ENCODE results near the gene GMNN. TPM values are rescaled to one million over a fixed set of nuclear protein-coding genes. Genes with fewer than 3 reads are reported as not detected.

The GMNN gene
- polyA plus RNA-seq, 1 donor from 2014 or later = 13.8 TPM

DNA sequence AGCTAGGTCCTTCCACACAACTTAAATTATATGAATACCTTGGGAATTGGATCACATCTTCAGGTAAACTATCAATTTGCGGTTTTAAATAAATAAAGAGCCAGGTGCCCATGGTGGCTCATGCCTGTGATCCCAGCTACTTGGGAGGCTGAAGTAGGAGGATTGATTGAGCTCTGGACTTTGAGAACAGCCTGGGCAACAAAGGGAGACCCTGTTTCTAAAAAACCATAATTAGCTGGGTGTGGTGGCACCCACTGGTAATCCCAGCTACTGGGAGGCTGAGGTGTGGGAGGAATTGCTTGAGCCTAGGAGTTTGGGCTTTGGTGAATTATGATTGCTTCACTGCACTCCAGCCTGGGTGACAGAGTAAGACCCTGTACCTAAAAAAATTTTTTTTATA is 3.4 kb downstream of the GMNN start:
- no peaks in the 10 kb centered on the region for H4K20me1 ChIP-seq (ENCODE audit: insufficient read depth)
- no peaks in the 10 kb centered on the region for H3K36me3 ChIP-seq (ENCODE audit: insufficient read depth, low read length)
- H3K4me3 ChIP-seq (ENCODE audit: low read length) = no peak overlapping the region
- no peak for TF ChIP-seq RAD21 (conservative IDR thresholded peaks at IDR 0.05)
- TF ChIP-seq, protein P1, sequence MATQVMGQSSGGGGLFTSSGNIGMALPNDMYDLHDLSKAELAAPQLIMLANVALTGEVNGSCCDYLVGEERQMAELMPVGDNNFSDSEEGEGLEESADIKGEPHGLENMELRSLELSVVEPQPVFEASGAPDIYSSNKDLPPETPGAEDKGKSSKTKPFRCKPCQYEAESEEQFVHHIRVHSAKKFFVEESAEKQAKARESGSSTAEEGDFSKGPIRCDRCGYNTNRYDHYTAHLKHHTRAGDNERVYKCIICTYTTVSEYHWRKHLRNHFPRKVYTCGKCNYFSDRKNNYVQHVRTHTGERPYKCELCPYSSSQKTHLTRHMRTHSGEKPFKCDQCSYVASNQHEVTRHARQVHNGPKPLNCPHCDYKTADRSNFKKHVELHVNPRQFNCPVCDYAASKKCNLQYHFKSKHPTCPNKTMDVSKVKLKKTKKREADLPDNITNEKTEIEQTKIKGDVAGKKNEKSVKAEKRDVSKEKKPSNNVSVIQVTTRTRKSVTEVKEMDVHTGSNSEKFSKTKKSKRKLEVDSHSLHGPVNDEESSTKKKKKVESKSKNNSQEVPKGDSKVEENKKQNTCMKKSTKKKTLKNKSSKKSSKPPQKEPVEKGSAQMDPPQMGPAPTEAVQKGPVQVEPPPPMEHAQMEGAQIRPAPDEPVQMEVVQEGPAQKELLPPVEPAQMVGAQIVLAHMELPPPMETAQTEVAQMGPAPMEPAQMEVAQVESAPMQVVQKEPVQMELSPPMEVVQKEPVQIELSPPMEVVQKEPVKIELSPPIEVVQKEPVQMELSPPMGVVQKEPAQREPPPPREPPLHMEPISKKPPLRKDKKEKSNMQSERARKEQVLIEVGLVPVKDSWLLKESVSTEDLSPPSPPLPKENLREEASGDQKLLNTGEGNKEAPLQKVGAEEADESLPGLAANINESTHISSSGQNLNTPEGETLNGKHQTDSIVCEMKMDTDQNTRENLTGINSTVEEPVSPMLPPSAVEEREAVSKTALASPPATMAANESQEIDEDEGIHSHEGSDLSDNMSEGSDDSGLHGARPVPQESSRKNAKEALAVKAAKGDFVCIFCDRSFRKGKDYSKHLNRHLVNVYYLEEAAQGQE (IDR thresholded peaks at IDR 0.05; ENCODE audit: borderline replicate concordance) = no peak
- no peak for TF ChIP-seq SMC3 (conservative IDR thresholded peaks at IDR 0.05; ENCODE audit: poor library complexity)
- TF ChIP-seq, protein P2, sequence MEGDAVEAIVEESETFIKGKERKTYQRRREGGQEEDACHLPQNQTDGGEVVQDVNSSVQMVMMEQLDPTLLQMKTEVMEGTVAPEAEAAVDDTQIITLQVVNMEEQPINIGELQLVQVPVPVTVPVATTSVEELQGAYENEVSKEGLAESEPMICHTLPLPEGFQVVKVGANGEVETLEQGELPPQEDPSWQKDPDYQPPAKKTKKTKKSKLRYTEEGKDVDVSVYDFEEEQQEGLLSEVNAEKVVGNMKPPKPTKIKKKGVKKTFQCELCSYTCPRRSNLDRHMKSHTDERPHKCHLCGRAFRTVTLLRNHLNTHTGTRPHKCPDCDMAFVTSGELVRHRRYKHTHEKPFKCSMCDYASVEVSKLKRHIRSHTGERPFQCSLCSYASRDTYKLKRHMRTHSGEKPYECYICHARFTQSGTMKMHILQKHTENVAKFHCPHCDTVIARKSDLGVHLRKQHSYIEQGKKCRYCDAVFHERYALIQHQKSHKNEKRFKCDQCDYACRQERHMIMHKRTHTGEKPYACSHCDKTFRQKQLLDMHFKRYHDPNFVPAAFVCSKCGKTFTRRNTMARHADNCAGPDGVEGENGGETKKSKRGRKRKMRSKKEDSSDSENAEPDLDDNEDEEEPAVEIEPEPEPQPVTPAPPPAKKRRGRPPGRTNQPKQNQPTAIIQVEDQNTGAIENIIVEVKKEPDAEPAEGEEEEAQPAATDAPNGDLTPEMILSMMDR (IDR thresholded peaks at IDR 0.05; ENCODE audit: poor library complexity, severe bottlenecking) = no peak
- TF ChIP-seq TAF1 (IDR thresholded peaks at IDR 0.05; ENCODE audit: low read depth) = no peak
- TF ChIP-seq MXI1 (conservative IDR thresholded peaks at IDR 0.05; ENCODE audit: poor library complexity, severe bottlenecking) = no peak
- TF ChIP-seq POLR2AphosphoS5 (IDR thresholded peaks at IDR 0.05) = no peak
- no peak overlapping the region for H2AFZ ChIP-seq (ENCODE audit: low read depth, low read length)
- no peak overlapping the region for H3K9ac ChIP-seq (ENCODE audit: low read length)
- H3K4me2 ChIP-seq (ENCODE audit: low read length) = no peak overlapping the region
- H3K9me3 ChIP-seq (ENCODE audit: low read length) = no peaks in the 10 kb centered on the region
- no peaks in the 10 kb centered on the region for H3F3A ChIP-seq (ENCODE audit: insufficient read depth, low read length, poor library complexity, severe bottlenecking)
- H3K9me2 ChIP-seq (ENCODE audit: insufficient read depth, low read length) = no peaks in the 10 kb centered on the region
- peaks cover 44% of the 10 kb centered on the region for H3K79me2 ChIP-seq (replicated peaks; ENCODE audit: insufficient read depth, low read length)
- H3K27me3 ChIP-seq (ENCODE audit: insufficient read depth, low read depth, low read length) = no peaks in the 10 kb centered on the region
- H3K27ac ChIP-seq (ENCODE audit: low read length) = no peak overlapping the region

- Histone ChIP-seq H3K27me3 (ENCODE audit: insufficient read depth, low read depth, low read length) (no peaks in the 10 kb centered on the region), H3K9me3 (ENCODE audit: low read length) (no peaks in the 10 kb centered on the region), H3K36me3 (ENCODE audit: insufficient read depth, low read length) (no peaks in the 10 kb centered on the region), H3K4me2 (ENCODE audit: low read length) (no peak overlapping the region), H3K79me2 (replicated peaks; ENCODE audit: insufficient read depth, low read length) (peaks cover 44% of the 10 kb centered on the region), H3K4me3 (ENCODE audit: low read length) (no peak overlapping the region), H3F3A (ENCODE audit: insufficient read depth, low read length, poor library complexity, severe bottlenecking) (no peaks in the 10 kb centered on the region), H2AFZ (ENCODE audit: low read depth, low read length) (no peak overlapping the region), H3K27ac (ENCODE audit: low read length) (no peak overlapping the region), H3K9me2 (ENCODE audit: insufficient read depth, low read length) (no peaks in the 10 kb centered on the region), H3K9ac (ENCODE audit: low read length) (no peak overlapping the region), H4K20me1 (ENCODE audit: insufficient read depth) (no peaks in the 10 kb centered on the region)
- TF ChIP-seq MXI1 (conservative IDR thresholded peaks at IDR 0.05; ENCODE audit: poor library complexity, severe bottlenecking) (no peak), RAD21 (conservative IDR thresholded peaks at IDR 0.05) (no peak), TAF1 (IDR thresholded peaks at IDR 0.05; ENCODE audit: low read depth) (no peak), POLR2AphosphoS5 (IDR thresholded peaks at IDR 0.05) (no peak), EZH2 (IDR thresholded peaks at IDR 0.05; ENCODE audit: borderline replicate concordance, insufficient read depth, low read length, poor library complexity, severe bottlenecking) (no peak), EP300 (conservative IDR thresholded peaks at IDR 0.05; ENCODE audit: poor library complexity, severe bottlenecking) (no peak), SMC3 (conservative IDR thresholded peaks at IDR 0.05; ENCODE audit: poor library complexity) (no peak)
- TF ChIP-seq, protein P2 (IDR thresholded peaks at IDR 0.05; ENCODE audit: poor library complexity, severe bottlenecking) = no peak
- TF ChIP-seq, protein P1 (IDR thresholded peaks at IDR 0.05; ENCODE audit: borderline replicate concordance) = no peak
Measured at GRCh38 chr6:24778878-24779277, 4.1 kb downstream of the GMNN start.

All from neural cell (in vitro differentiated cells).